ENCODE measurements around the gene MYEOV.

GRCh38 chr11:69290806-69291205 lies 3.1 kb upstream of the MYEOV start:
- TF ChIP-seq CTCF (IDR thresholded peaks at IDR 0.05; ENCODE audit: insufficient read depth, low read length, poor library complexity, severe bottlenecking) (no peak), EZH2phosphoT487 (conservative IDR thresholded peaks at IDR 0.05; ENCODE audit: low read length) (no peak)
